ENCODE data around the gene WDR86.
A peak's percentile ranks its signal among the peaks of the same experiment; 100 is the strongest.

The WDR86 gene

GRCh38 chr7:151448261-151449252 lies 38.7 kb upstream of the WDR86 start:
- TF ChIP-seq GATA1 (IDR thresholded peaks at IDR 0.05; ENCODE audit: low read depth, low read length), result no peak
- no peak for TF ChIP-seq POLR2A (IDR thresholded peaks at IDR 0.05; ENCODE audit: low read length)
- peak; percentile 62 to 74 for DNase-seq

- no peak for DNase-seq
- TF ChIP-seq GATA1 (IDR thresholded peaks at IDR 0.05; ENCODE audit: low read depth, low read length) (no peak), POLR2A (IDR thresholded peaks at IDR 0.05; ENCODE audit: low read length) (no peak)
Observed at GRCh38 chr7:151447901-151448260, 38.0 kb upstream of the WDR86 start.

DNA sequence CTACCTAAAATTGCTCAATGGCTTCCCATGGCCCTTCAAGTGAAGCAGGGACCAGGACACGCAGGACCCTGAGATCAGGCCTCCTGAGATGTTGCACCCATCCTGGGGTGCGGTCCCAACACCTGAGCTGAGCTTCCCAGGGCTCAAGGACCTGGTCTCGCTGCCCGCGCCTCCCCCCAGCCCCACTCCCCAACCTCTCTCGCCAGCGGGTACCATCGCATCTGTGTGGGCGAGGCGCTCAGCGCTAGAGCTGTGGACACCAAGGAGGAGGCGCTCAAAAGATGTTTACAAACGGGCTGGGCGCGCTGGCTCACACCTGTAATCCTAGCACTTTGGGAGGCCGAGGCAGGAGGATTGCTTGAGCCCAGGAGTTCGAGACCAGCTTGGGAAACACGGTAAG lies 37.5 kb upstream of the WDR86 start:
- no peak for DNase-seq
- TF ChIP-seq GATA1 (IDR thresholded peaks at IDR 0.05; ENCODE audit: low read depth, low read length) (no peak), POLR2A (IDR thresholded peaks at IDR 0.05; ENCODE audit: low read length) (no peak)

- DNase-seq, result no peak
- TF ChIP-seq POLR2A (IDR thresholded peaks at IDR 0.05; ENCODE audit: low read length) (no peak), GATA1 (IDR thresholded peaks at IDR 0.05; ENCODE audit: low read depth, low read length) (no peak)
Observed at GRCh38 chr7:151446412-151446811, 36.6 kb upstream of the WDR86 start.

DNA sequence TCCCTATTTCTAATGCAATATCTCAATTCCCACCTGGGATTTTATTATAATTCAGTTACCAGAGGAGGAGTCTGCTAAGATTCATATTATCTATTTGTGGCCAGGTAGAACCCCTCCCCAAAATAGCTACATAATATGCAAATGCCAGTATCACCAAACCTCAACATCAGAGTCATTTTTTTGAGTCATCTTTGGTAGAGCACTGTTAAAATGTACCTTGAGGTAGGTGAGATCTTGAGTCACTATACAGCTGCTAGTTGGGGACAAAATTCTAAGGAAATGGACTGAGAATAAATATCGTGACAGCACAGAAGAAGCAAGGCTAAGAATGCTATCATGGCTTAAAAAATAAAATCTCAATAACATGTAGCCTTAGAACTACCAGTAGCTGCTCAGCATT lies 34.8 kb upstream of the WDR86 start:
- no peak for TF ChIP-seq POLR2A (IDR thresholded peaks at IDR 0.05; ENCODE audit: low read length)
- no peak for TF ChIP-seq GATA1 (IDR thresholded peaks at IDR 0.05; ENCODE audit: low read depth, low read length)
- no peak for DNase-seq

DNA sequence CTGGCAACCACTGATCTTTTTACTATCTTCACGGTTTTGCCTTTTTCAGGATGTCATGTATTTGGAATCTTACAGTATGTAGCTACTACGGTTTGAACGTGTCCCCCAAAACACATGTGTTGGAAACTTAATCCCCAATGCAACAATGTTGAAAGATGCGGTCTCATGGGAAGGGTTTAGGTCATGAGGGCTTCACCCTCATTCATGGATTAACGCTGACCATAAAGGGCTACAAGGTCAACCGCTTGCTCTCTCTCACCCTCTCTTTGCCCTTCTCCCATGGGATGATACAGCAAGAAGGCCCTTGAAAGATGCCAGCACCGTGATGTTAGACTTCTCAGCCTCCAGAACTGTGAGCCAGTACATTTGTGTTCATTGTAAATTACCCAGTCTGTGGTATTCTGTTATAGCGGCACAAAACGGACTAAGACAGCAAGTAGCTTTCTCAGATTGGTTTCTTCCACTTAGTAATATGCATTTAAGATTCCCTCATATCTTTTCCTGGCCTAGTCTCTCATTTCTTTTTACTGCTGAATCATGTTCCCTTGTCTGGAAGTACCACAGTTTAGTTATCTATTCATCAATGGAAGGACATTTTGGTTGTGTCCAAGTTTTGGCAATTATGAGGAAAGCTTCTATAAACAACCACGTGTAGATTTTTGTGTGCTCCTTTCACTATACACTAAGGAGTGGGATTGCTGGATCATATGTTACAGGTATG lies 33.1 kb upstream of the WDR86 start:
- no peak for DNase-seq
- no peak for TF ChIP-seq GATA1 (IDR thresholded peaks at IDR 0.05; ENCODE audit: low read depth, low read length)
- no peak for TF ChIP-seq POLR2A (IDR thresholded peaks at IDR 0.05; ENCODE audit: low read length)

DNA sequence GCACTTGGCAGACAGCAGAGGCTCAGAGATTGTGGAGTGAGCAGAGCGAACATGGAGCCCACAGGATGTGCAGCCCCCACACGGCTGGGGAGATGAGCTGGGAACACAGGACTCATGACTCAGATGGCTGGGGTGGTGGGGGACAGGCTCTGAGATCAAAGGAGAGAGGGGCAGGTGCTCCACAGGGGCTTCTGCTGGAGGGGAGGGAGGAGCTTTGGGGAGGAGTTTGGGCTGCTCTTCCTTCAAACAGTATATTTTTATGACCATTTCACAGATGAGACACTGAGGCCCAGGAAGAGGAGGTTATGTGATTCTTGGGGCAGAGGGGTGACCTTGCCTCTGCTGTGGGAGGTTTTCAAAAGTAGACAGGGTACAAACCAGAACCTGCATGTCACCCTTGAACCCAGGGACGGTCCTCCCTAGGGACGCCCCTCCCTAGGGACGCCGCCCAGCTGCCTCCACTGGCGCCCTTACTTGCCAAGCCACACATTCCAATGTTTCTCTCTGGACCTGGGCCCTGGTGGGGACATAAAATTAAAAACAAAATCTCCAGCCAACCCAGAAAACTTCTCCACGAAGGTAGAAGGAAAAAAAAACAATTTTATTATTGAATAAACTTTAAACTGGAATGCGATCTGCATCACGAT lies 31.1 kb upstream of the WDR86 start:
- no peak for DNase-seq
- TF ChIP-seq POLR2A (IDR thresholded peaks at IDR 0.05; ENCODE audit: low read length), result no peak
- TF ChIP-seq GATA1 (IDR thresholded peaks at IDR 0.05; ENCODE audit: low read depth, low read length), result no peak

- TF ChIP-seq POLR2A (IDR thresholded peaks at IDR 0.05; ENCODE audit: low read length), result no peak
- TF ChIP-seq GATA1 (IDR thresholded peaks at IDR 0.05; ENCODE audit: low read depth, low read length), result no peak
- no peak for DNase-seq
Observed at GRCh38 chr7:151439855-151440798, 30.3 kb upstream of the WDR86 start, which contains the start of gene CRYGN. Gene CRYGN (minus strand): TSS chr7:151440141. CDS start chr7:151439917, 224 bp downstream.

GRCh38 chr7:151438864-151439601 lies 29.2 kb upstream of the WDR86 start:
- TF ChIP-seq POLR2A (IDR thresholded peaks at IDR 0.05; ENCODE audit: low read length) (no peak), GATA1 (IDR thresholded peaks at IDR 0.05; ENCODE audit: low read depth, low read length) (no peak)
- no peak for DNase-seq

GRCh38 chr7:151437866-151438516 lies 28.2 kb upstream of the WDR86 start:
- no peak for DNase-seq
- TF ChIP-seq POLR2A (IDR thresholded peaks at IDR 0.05; ENCODE audit: low read length) (no peak), GATA1 (IDR thresholded peaks at IDR 0.05; ENCODE audit: low read depth, low read length) (no peak)

DNA sequence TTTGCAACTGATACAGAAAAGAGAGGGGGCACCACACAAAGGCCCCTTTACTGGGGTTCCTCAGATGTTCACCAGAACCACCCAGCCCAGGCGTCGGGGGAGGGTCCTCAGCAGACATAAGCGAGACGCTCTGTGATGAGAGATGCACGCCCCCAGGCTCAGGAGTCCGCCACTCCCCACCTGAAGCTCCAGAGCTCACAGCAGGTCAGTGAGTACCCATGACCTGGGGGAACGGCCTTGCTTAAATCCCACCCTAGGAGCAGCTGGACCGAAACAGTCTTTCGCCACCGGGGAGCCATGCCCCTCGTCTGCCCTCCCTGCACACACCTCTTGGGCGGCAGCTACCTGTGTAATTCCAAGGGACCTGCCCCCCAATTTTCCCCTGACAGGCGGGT lies 27.3 kb upstream of the WDR86 start:
- TF ChIP-seq POLR2A (IDR thresholded peaks at IDR 0.05; ENCODE audit: low read length) (no peak), GATA1 (IDR thresholded peaks at IDR 0.05; ENCODE audit: low read depth, low read length) (no peak)
- DNase-seq, result no peak

Data from erythroblast (primary cell).